ENCODE measurements around the gene ING4.

DNA sequence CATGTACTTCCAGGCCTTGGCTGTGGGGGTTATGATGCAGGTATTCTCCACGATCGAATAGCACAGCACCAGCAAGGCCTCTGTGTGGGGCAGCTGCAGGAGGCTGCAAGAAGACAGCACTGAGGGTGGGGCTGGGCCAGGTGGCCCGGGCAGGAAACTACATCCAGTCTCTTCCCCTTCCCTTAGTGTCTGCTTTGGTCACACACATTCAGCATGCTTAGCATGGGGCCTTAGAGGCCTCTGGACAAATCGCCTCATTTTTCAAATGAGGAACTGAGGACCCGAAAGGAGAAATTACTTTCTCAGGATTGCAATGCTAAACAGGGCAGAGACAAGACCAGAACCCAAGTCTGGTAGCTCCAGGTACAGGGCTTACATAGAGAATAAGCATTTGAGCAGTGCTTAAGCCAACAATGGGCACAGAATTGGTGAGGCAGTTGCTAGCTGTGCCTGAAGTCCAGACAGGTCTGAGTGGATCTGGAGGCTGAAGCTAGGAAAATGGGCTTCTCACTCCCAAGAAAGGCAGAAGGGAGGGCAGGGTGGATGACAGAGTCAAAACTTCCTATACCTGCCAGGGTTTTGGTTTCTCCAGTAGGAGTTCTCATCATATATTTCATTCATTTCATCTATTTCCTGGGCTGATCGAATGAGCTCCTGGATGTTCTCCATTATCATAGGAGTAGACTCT, 19.2 kb downstream of the ING4 start:
- no peak for TF ChIP-seq ZNF565 (CRISPR knock-in tag; conservative IDR thresholded peaks at IDR 0.05; ENCODE audit: low read depth)
- TF ChIP-seq ISL1 (CRISPR knock-in tag; IDR thresholded peaks at IDR 0.05): no peak
- TF ChIP-seq PATZ1 (CRISPR knock-in tag; IDR thresholded peaks at IDR 0.05; ENCODE audit: borderline replicate concordance): no peak
- TF ChIP-seq CREB5 (CRISPR knock-in tag; IDR thresholded peaks at IDR 0.05; ENCODE audit: low read depth): no peak
- TF ChIP-seq ZC3H10 (CRISPR knock-in tag; IDR thresholded peaks at IDR 0.05): no peak
- TF ChIP-seq TCF4 (CRISPR knock-in tag; IDR thresholded peaks at IDR 0.05; ENCODE audit: borderline replicate concordance): no peak
- no peak for TF ChIP-seq TSHZ2 (CRISPR knock-in tag; IDR thresholded peaks at IDR 0.05)

All from SK-N-SH treated with all-trans-retinoic acid at 6 μM for 48 hours (cell line).